ENCODE results near the gene NTM. TPM values are rescaled to one million over a fixed set of nuclear protein-coding genes. Genes with fewer than 3 reads are reported as not detected.

The NTM gene
- total RNA-seq, 1 experiment from 2014 or later = not detected

GRCh38 chr11:131389582-131389981, 19.2 kb downstream of the NTM start:
- no peaks in the 10 kb centered on the region for H3K27me3 ChIP-seq (ENCODE audit: insufficient read depth, low read length)
- H3K4me1 ChIP-seq (ENCODE audit: control insufficient read depth in 1 of 2, insufficient read depth in 2 of 2, low read length in 2 of 2) = no peaks in the 10 kb centered on the region
- H3K9ac ChIP-seq (ENCODE audit: low read length) = no peak overlapping the region
- TF ChIP-seq ZBTB33 (IDR thresholded peaks at IDR 0.05; ENCODE audit: extremely low read depth, insufficient replicate concordance, low read length) (no peak), JUND (IDR thresholded peaks at IDR 0.05) (no peak), SP1 (IDR thresholded peaks at IDR 0.05; ENCODE audit: low read depth) (no peak), RAD21 (IDR thresholded peaks at IDR 0.05; ENCODE audit: low read depth) (no peak), CBX3 (IDR thresholded peaks at IDR 0.05; ENCODE audit: low read depth) (no peak), ZFX (IDR thresholded peaks at IDR 0.05) (no peak), CEBPB (IDR thresholded peaks at IDR 0.05; ENCODE audit: low read depth) (no peak)
- H4K20me1 ChIP-seq (ENCODE audit: insufficient read depth) = no peaks in the 10 kb centered on the region
- H3K9me3 ChIP-seq (ENCODE audit: control insufficient read depth in 1 of 2, insufficient read depth in 1 of 2, low read depth in 1 of 2, low read length in 2 of 2) = peaks cover 0 to 11% of the 10 kb centered on the region in 2 experiments; a peak in 1 of 4 replicates
- H3K79me2 ChIP-seq (ENCODE audit: insufficient read depth, low read length) = no peaks in the 10 kb centered on the region
- ATAC-seq (no peak), DNase-seq (ENCODE audit: low read depth, low spot score) (no peak)
- H3K27ac ChIP-seq (ENCODE audit: low read depth, low read length) = no peak overlapping the region
- ChIA-PET CTCF (no interaction called here), RAD21 (ENCODE audit: low non-redundant PET in 1 of 2, low total read pairs in 2 of 2, uncharacterized antibody in 2 of 2, unreplicated experiment in 2 of 2) (no interaction called here), POLR2A (no interaction called here)
- no peak overlapping the region for H3K4me2 ChIP-seq (ENCODE audit: low read length)
- no peak overlapping the region for H3K4me3 ChIP-seq (replicated peaks in 1 of 2; ENCODE audit: low read depth in 1 of 2, low read length in 2 of 2)
- no peaks in the 10 kb centered on the region for H3K36me3 ChIP-seq (ENCODE audit: control insufficient read depth in 1 of 2, insufficient read depth in 2 of 2, low read length in 2 of 2)
- intact Hi-C loops (cut with micrococcal nuclease) = no loop called here
- H2AFZ ChIP-seq (ENCODE audit: low read depth, low read length, poor library complexity, severe bottlenecking) = no peak overlapping the region
- no peaks in the 10 kb centered on the region for H3K9me2 ChIP-seq (ENCODE audit: insufficient read depth)
- no TSS peak for BruUV-seq (replicated peaks)

- no peaks in the 10 kb centered on the region for H3K9me2 ChIP-seq (ENCODE audit: insufficient read depth)
- DNase-seq (ENCODE audit: low read depth, low spot score) (no peak), ATAC-seq (no peak)
- no peak overlapping the region for H2AFZ ChIP-seq (ENCODE audit: low read depth, low read length, poor library complexity, severe bottlenecking)
- no peak overlapping the region for H3K4me3 ChIP-seq (replicated peaks in 1 of 2; ENCODE audit: low read depth in 1 of 2, low read length in 2 of 2)
- ChIA-PET POLR2A (no interaction called here), RAD21 (ENCODE audit: low non-redundant PET in 1 of 2, low total read pairs in 2 of 2, uncharacterized antibody in 2 of 2, unreplicated experiment in 2 of 2) (no interaction called here), CTCF (no interaction called here)
- H3K27me3 ChIP-seq (ENCODE audit: insufficient read depth, low read length) = no peaks in the 10 kb centered on the region
- no peak overlapping the region for H3K9ac ChIP-seq (ENCODE audit: low read length)
- TF ChIP-seq ELF1 (IDR thresholded peaks at IDR 0.05; ENCODE audit: borderline replicate concordance, low read depth) (no peak), POLR2AphosphoS5 (IDR thresholded peaks at IDR 0.05; ENCODE audit: low read depth, low read length) (no peak), FOSL1 (IDR thresholded peaks at IDR 0.05; ENCODE audit: low read depth) (no peak), TCF7L2 (IDR thresholded peaks at IDR 0.05; ENCODE audit: borderline replicate concordance, extremely low read depth, insufficient read depth, insufficient read length) (no peak), EGR1 (IDR thresholded peaks at IDR 0.05; ENCODE audit: low read depth) (no peak), RAD21 (IDR thresholded peaks at IDR 0.05; ENCODE audit: low read depth) (no peak), SIN3A (IDR thresholded peaks at IDR 0.05; ENCODE audit: low read depth) (no peak), EZH2phosphoT487 (IDR thresholded peaks at IDR 0.05; ENCODE audit: borderline replicate concordance) (no peak), EZH2 (IDR thresholded peaks at IDR 0.05) (no peak)
- no peak overlapping the region for H3K4me2 ChIP-seq (ENCODE audit: low read length)
- no peaks in the 10 kb centered on the region for H3K4me1 ChIP-seq (ENCODE audit: control insufficient read depth in 1 of 2, insufficient read depth in 2 of 2, low read length in 2 of 2)
- H3K9me3 ChIP-seq (ENCODE audit: control insufficient read depth in 1 of 2, insufficient read depth in 1 of 2, low read depth in 1 of 2, low read length in 2 of 2) = peaks cover 0 to 11% of the 10 kb centered on the region in 2 experiments; a peak in 1 of 4 replicates
- H3K27ac ChIP-seq (ENCODE audit: low read depth, low read length) = no peak overlapping the region
- H3K36me3 ChIP-seq (ENCODE audit: control insufficient read depth in 1 of 2, insufficient read depth in 2 of 2, low read length in 2 of 2) = no peaks in the 10 kb centered on the region
- H3K79me2 ChIP-seq (ENCODE audit: insufficient read depth, low read length) = no peaks in the 10 kb centered on the region
- BruUV-seq (replicated peaks) = no TSS peak
- H4K20me1 ChIP-seq (ENCODE audit: insufficient read depth) = no peaks in the 10 kb centered on the region
- intact Hi-C loops (cut with micrococcal nuclease) = no loop called here
Observed at GRCh38 chr11:131391176-131391575, 20.8 kb downstream of the NTM start.

Data from HCT116 (cell line).